Measurements from ENCODE around the gene SOD3. TPM values are rescaled to one million over a fixed set of nuclear protein-coding genes. Genes with fewer than 3 reads are reported as not detected.

SOD3 gene
- total RNA-seq, 1 experiment from 2014 or later = not detected

DNA sequence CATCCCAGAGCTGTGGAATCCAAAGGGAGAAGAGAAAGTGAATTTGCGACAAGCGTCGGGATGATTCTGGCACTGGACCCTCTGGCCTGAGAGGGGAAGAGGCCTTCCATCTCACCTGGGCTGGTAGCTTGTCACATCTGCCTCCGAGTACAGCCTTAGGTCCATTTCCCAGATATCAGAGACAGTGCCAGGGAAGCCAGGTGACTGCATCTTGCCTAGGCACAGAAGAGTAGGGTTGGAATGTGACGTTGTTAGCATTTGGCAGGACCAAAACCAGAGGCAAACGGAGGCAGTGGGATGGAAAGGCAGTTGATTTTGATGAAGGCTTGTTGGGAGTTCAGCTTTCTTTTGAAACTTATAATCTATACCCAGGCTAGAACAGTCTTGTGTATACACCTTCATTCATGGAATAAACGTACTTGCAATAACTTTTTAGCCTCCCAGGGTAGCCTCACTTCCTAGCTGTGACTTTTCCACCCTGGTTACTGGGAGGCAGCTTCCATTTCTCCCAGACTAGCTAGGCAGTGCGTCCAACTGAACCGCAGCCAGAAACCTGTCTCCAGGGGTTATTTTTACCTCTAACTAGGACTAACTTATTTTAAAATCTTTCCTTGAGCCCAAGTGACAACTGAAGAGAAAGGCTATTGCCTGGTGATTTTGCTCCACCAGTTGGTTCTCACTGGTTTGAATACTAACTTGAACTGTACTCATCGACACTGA is 5.9 kb downstream of the SOD3 start:
- no peak for DNase-seq (ENCODE audit: low read depth)

DNA sequence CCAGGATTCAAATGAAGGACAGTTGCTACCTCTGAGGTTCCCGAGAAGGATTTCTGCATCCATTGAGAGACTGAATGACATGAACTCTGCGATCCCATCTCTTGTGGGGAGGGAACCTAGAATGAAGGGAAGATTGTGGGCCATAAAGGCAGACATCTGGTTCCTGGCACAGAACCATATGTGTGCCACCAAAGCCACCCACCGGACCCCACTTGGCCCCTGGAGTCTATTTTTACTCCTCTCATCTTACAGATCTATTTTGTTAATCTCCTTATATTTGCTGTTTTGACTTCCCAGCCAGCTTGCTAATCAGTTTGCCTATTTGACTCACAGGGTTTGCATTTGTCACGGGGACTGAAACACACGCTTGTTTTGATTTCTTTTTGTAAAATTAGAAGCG is 7.3 kb downstream of the SOD3 start:
- DNase-seq (ENCODE audit: low read depth) = no peak

DNA sequence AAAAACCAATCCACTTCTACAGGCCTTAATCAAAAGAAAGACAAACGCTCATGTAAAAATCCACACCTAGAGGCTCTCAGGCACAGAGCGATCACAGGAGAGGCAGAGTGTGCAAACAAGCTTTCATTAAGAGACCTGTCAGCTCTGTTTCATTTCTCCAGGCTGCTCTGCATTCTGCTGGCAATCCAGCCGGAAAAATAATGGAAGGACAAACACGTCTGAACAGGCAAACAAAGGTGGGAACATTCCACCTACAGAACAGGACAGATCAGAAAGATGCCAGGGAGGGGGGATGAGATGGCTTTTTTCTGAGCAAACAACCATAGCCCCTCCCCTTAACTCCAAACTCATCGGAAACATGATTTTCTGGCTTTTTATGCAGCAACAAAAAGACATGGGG is 9.7 kb downstream of the SOD3 start:
- DNase-seq (ENCODE audit: low read depth) = no peak

DNA sequence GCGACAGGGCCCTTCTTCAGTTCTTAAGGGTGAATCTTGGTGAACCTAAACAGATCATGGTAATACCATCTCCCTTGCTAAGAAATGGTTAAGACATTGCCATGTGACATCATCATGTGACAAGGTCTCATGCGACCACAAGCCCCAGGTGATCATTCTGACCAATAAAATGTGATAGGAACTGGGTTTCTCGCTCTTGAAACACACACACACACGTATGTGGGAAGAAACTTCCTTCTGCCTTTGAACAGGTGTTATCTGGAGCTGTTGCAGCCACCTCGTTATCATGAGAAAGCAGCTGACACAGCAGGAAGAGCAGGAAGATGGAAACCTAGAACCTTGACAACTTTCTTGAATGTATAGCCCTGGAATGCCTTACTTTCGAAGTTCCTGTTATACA is 10.2 kb downstream of the SOD3 start:
- no peak for DNase-seq (ENCODE audit: low read depth)

DNA sequence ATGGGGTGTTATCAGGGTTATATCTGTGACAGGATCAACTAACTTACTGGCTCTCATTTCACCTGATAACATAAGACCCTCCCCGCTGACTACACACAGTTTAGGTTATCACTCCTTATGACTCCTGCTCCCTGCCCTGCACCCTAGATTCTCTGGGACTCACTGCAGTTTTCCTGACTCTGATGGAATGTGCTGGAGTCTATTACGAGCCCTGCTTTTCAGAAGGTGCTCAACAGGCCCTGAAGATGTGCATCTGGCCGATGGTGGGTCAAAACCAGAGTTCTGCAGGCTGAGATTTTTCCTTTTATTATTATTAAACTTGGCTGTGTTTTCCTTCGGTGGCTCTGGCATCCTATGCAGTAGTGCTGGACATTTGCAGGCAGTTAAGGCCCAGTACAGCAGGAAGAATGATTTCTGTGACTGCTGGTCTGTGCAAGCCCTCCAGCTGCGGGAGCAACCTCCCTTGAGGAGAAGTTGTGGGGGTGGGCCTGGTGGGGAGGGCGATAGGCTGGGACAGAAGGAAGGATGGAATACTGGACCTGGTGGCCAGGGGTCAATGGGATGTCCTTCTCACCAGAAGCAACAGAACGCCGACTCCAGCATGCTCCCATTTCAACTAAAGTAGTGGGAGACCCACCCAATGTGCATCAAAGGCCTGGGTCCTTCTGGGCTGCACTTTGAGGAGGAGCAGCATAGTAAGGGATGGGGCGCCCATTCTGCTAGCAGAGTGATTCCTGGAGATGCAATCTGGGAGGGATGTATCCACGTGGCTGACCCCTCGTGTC is 11.0 kb downstream of the SOD3 start:
- no peak for DNase-seq (ENCODE audit: low read depth)

DNA sequence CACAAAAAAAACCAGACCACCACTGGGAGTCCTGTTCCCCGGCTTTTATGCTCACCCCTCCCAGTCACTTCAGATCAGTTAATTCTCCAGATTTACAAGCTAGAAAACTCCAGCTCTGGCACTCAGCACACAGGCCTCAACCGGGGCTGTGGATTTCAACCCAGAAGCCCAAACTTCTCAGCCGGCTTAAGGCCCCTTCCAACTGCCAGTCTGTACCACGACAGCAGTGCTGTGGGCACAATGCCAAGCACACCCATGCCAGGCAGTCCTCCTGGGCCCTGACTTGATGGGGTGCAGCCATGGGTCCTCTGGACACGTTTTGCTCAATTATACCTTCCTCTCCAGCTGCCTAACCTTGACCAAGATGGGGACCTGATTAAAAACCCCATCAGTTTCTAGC is 12.2 kb downstream of the SOD3 start:
- no peak for DNase-seq (ENCODE audit: low read depth)

DNA sequence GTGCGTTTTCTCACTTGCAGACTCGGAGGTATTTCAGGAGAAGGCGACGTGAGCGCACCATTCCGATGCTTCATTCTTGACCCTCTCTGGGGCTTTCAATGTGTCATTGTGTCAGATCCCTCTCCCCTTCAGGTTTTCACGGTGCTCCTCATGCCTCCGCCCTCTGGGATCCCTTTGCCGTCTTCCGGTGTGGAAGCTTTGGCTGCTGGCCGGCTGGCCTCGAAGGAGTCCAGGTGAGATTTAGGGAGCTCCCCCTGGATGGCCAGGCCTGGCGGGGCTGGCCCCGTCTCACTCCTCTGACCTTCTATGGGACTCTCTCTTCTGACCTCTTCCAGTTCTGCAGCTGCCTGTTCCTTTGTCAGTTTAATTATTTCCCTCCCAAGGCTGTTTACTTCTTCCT is 12.9 kb downstream of the SOD3 start:
- no peak for DNase-seq (ENCODE audit: low read depth)

DNA sequence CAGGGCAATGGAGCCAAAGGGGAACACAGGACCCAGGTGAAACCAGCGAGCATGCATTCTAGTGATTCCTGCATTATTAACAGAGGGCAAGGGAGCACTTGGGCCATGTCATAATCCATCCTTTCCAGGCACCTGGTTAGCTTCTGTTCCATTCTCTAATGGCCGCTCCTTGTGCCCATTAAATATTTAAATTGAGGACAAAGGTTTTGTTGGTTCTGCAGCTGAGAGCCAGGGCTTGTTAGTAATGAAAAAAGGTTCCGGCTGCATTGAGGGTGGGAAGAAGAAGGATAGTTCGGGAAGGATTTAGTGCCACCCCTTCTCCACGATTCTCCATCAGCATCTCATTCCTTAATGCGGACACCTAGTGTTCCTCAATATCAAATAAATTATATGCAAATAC is 13.6 kb downstream of the SOD3 start:
- DNase-seq (ENCODE audit: low read depth) = no peak

DNA sequence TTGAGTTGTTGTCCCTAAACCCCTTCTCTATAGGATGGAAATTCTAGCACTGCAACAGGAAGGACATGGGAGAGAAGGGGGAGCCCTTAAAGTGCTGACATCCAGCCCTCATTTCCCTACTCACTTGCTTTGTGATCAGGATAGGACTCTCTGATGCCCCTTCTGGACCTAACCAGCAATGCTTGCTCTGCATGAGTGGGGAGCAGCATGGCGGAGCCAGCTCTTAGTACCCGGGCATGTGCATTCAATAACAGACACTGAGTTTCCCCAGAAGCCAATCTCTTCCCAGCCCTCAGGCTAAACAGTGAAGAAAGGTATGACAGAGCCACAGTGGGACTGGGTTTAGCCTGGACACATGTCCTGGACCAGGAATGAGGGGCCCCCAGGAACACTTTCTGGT is 14.0 kb downstream of the SOD3 start:
- no peak for DNase-seq (ENCODE audit: low read depth)

DNA sequence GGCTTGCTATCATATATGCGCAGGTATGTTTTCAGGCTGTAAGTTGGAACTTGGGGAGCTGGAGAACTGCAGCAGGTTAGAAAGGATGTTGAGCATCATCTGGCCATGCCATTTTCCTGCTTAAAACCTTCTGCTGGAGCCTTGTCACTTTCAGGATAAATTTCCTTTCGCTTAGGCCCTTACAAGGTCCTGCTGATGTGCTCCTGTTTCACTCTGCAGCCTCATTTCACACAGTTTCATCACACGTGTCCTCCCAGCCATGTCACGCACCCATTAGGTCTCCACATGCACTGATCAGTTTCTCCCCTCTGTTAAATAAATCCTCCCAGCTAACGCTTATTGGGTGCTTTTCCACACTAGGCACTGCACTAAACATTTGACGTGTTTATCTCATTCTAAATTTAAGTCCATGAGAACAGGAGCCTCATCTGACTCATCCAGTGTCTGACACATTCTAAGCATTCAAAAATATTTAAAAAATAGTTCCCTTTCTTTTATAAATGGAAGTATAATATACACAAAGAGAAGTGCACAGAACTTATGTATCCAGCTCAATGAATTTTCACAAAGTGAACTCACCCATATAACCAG is 14.5 kb downstream of the SOD3 start:
- no peak for DNase-seq (ENCODE audit: low read depth)

DNA sequence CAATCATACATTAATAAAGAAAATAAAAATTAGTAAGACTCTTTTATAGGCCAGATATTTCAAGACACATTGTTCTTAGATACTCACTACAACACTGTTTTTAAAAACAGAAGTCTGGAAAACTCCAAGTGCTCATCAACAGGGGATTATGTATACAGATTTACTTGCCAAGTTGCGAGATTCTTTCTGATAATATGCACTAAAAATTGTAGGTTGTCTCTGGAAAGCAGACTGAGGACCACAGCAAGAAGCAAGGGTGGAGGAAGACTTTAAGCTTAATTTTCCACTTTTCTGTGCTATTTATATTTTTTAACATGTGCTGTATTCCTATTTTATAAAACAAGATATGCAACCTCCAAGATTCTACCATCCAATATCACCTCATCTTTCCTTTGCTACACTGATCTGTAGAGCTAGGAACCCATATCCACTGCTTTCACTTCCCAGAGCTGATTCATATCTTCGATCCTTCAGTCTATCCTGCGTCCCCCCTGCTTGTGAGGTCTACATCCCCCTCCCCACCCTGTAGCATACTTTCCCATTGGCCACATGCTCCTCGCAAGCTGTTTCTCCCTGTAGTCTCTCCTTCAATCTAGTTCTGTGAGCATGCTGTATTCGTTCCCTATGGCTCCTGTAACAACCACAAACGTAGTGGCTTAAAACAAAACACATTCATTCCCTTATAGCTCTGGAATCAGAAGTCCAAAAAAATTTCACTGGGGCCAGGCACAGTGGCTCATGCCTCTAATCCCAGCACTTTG is 15.7 kb downstream of the SOD3 start:
- DNase-seq (ENCODE audit: low read depth) = no peak

DNA sequence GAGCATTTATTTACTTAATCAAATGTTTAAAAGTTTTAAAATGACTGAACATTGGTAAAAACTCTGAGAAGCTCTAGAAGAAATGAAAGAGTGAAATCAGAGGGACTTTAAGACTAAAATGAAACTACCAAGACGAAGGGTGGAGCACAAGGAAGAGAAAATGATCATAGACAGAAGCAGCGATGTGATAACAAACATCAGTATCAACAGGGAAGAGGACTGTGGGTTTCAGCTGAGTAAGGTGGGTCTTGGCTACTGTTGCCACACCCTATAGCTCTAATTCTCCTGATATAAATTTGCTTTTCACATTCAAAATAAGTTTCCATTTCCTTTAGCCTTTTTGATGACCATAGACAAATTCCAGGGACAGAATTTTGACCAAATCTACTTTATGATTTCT is 18.4 kb downstream of the SOD3 start:
- no peak for DNase-seq (ENCODE audit: low read depth)

DNA sequence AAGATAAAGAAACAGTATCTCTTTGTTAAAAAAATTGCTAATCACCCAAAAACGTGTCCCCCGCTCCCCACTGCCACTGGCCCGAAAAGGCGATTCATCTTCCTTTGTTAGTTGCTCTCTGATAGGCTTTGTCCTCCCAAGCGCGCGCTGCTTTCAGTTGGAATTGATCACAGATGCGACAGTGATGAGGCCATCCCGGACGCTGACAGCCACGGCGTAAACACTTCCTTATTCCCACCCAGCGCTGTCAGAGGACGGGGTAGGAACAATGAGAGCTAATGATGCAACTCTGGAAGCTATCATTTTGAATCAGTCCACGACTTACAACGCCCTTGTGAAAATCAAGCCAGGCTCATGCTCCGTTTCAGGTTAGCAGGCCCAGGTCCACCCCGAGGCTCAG is 21.4 kb downstream of the SOD3 start:
- no peak for DNase-seq (ENCODE audit: low read depth)

DNA sequence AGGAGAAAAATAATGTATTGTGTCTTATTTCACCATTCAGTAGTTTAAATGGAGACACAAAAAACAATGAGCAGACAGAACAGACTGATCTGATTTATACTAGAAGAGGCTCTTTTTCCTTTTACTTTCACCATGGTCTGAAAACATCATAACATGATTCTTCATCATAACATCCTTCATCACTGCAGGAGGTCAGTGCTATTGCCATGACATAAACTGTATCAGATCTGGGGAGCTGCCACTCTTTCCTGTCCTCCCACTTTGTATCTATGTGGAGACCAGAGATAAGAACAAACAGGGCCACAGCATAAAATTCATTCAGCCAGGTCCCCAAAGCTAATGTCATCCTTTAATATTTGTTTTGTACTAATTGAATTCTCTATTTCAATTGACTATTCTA is 25.2 kb downstream of the SOD3 start:
- no peak for DNase-seq (ENCODE audit: low read depth)

DNA sequence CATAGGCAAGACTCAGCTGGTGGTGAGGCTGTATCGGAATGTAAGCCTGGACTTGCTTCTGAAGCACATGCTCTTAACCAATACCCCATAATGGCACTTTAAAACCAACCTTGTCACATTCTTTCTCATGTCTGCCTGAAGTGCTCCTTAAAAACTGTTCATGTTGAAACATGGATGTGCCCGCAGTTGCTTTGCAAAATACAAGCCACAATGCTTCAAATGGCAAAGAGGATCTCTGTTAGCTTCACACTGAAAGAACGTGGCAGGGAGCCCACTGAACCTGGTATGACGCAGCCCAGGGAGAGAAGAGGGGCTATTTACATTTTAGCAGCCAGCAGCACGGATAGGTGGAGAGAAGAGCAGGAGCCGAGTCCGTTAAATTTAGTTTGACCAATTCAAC is 29.3 kb downstream of the SOD3 start:
- DNase-seq (ENCODE audit: low read depth) = no peak

DNA sequence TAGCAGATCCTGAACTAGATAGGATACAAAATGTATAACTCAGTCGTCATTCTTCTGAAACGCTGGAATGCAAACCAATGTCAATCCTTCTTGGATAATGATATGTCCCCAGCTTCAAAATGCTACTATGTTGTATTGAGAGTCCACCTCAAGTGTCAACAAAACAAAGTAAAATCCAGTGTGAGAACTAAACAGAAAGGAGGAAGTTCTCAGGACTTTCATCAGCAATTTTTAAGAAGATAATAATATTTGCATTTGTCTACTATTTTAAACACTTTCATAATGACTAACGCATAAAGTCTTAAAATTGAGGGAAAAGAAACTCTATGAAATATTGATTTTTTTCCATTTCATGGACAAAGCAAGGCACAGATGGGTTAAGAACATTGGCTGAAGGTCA is 36.3 kb downstream of the SOD3 start:
- no peak for DNase-seq (ENCODE audit: low read depth)

DNA sequence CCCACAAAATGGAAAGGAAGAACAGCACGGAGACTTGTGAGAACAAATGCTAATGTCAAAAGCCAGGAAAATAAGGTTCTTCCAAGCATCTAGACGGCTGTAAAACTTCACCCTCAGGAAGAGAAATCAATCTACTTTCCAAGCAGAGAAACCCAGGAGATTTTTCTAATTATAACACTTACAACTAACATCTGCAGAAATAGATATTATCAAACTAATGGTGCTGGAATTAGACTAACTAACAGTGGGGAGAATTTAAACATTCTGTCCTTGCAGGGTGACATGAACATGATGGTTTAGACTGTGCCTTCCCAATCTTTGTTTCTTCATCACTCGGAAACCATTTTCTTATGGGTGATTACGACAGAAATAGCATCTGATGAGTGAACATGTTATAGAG is 40.3 kb downstream of the SOD3 start:
- no peak for DNase-seq (ENCODE audit: low read depth)

DNA sequence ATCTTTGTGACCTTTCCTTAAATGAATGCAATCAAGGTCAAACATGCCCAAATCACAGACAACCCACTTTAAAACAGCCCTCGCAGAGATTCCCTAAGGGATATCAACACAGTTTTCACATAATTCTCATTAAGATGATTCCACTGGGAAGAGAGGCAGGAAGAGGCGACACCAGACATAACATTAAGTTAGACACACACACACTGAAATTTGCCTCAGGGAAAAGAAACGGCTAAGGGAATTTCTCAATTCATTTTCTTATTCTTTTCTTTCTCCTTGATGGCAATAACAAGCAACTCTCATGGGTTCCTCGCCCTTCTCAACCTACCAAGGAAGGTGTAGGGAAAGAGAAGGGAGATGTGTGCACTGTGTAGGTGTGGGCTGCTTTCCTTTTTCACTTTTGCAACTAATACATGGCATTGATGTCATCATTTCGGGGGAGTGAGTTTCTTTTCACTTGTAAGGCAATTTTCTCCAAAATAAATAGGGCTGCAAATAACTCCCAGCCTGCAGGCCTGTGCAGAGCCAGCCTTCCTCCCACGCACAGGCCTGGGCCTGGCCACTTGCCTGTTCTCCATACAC is 41.4 kb downstream of the SOD3 start:
- DNase-seq (ENCODE audit: low read depth) = no peak

DNA sequence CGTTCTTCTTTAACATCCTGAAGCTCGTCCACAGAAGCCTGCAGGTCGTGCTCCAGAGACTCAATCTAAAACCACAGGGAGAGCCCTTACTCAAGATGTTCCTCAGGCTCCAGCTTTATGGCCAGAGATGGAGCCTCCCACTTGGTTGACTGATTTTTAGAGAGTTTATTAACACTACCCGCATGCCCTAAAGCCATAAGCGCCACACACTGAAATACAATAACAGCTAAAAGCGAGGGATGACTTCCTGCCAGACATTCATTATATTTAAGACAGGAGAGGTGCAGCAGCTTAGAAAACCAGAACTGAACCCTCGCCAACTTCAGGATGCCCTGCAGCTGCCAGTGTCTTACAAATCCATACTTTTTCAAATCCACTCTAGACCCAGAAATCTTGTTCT is 42.0 kb downstream of the SOD3 start:
- DNase-seq (ENCODE audit: low read depth) = no peak

DNA sequence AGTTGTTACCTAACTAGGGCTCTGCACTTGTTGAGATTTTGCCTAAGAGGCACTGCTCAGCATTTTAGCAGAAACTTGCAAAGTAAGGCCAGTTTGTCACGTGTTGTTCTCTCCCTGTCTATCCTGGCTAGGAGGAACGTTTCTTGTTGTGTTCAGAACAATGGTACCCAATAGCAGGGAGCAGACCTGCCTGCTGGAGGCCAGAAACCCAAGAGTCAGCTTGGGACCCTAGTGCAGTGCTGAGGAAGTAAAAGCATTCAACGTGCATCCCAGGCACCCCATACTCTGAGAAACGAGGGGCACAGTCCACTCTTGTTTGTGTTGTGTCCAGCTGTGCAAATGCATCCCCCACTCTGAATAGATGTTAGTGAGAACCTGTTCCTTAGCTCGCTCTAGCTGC is 42.4 kb downstream of the SOD3 start:
- no peak for DNase-seq (ENCODE audit: low read depth)

DNA sequence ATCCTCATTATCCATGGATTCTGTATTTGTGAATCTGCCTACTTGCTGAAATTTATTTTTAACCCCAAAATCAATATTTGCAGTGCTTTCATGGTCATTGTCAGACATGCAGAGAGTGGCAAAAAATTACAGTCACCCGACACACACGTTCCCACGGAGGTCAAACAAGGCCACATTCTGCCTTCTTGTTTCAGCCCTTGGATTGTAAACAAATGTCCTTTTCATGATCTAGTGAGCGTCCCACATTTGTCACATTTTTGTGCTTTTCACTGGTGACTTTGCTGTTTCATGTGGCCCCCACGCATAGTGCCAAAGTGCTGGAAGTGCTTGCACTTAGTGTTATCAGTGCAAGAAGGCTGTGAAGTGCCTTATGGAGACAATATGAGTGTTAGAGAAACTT is 45.0 kb downstream of the SOD3 start:
- no peak for DNase-seq (ENCODE audit: low read depth)

Data from LHCN-M2 (cell line).